B cell (primary cell): ENCODE results near the gene SHC4.
"Not testable (repeated sequence)": the region's sequence is repeated elsewhere in the genome, so short reads cannot be mapped to it uniquely, and the experiment has no call there.

Source experiments
- EZH2 ChIP-seq: IDR thresholded peaks from 2 replicates; pipeline ENCODE4 v1.6.1; 2012; ENCODE audit warnings: borderline replicate concordance, low read depth, mild to moderate bottlenecking, moderate library complexity, low read length; ENCODE audit not compliant: insufficient read depth, poor library complexity, severe bottlenecking
- TF ChIP-seq, protein P1 (sequence below): fragments of 200-600 bp; IDR thresholded peaks from one replicate; pipeline ENCODE4 v1.8.0; 2022; ENCODE audit warnings: antibody characterized with exemption, mild to moderate bottlenecking

DNA sequence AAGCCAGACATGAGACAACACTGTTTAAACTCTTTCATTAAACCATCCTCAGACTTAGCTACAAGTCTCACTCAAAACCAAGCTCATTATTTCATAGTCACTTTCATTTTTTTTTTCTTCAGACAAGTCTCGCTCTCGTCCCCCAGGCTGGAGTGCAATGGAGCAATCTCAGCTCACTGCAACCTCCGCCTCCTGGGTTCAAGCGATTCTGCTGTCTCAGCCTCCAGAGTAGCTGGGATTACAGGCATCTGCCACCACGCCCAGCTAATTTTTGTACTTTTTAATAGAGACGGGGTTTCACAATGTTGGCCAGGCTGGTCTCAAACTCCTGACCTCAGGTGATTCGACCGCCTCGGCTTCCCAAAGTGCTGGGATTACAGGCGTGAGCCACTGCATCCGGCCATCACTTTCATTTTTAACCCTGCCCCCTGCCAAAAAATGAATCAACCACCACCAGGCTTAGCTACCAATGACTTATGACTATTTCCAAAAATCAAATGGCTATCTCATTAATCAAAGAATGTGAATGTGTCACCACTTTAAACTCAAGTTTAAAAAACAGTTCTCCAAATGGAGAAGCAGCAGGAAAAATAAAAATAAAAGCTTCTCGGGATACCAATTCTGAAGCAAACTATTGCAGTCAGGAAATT lies 173.1 kb downstream of the SHC4 start:
- TF ChIP-seq, protein P1, sequence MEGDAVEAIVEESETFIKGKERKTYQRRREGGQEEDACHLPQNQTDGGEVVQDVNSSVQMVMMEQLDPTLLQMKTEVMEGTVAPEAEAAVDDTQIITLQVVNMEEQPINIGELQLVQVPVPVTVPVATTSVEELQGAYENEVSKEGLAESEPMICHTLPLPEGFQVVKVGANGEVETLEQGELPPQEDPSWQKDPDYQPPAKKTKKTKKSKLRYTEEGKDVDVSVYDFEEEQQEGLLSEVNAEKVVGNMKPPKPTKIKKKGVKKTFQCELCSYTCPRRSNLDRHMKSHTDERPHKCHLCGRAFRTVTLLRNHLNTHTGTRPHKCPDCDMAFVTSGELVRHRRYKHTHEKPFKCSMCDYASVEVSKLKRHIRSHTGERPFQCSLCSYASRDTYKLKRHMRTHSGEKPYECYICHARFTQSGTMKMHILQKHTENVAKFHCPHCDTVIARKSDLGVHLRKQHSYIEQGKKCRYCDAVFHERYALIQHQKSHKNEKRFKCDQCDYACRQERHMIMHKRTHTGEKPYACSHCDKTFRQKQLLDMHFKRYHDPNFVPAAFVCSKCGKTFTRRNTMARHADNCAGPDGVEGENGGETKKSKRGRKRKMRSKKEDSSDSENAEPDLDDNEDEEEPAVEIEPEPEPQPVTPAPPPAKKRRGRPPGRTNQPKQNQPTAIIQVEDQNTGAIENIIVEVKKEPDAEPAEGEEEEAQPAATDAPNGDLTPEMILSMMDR: not testable (repeated sequence)
- TF ChIP-seq EZH2: not testable (repeated sequence)
